Measurements from ENCODE around the gene USP30. TPM values are rescaled to one million over a fixed set of nuclear protein-coding genes. Genes with fewer than 3 reads are reported as not detected.

Gene USP30
- 11.9 and 22.8 TPM in 2 replicates for total RNA-seq

GRCh38 chr12:109052414-109053323 lies at the start of gene USP30:
TSS of gene USP30 (plus strand) at chr12:109052576. CDS start at chr12:109052679, 103 bp downstream.

GRCh38 chr12:109020796-109021380 lies 31.5 kb upstream of the USP30 start, which contains the start of gene SVOP:
TSS of gene SVOP (minus strand) at chr12:109021068. CDS start at chr12:109020868, 200 bp downstream.

GRCh38 chr12:109093022-109093918 lies 40.9 kb downstream of the USP30 start, which contains the start of gene ALKBH2:
TSS of gene ALKBH2 (minus strand) at chr12:109093472. CDS start at chr12:109092786, 686 bp downstream.

GRCh38 chr12:109097435-109098182 lies 45.2 kb downstream of the USP30 start, which contains the start of gene UNG:
TSS of gene UNG (plus strand) at chr12:109097597. CDS start at chr12:109097680, 83 bp downstream.

GRCh38 chr12:109115758-109116610 lies 63.6 kb downstream of the USP30 start, which contains the start of gene ACACB:
TSS of gene ACACB (plus strand) at chr12:109116587. CDS start at chr12:109139406, 22,819 bp downstream.

Other genes with a start within 250 kb of the USP30 start
- gene SSH1, start 195.0 kb upstream of the USP30 start, total RNA-seq = 8.3 and 12.7 TPM in 2 replicates
- not detected in 2 replicates for gene DAO, start 172.5 kb upstream of the USP30 start, total RNA-seq
- not detected in 2 replicates for gene SVOP, start 31.5 kb upstream of the USP30 start, total RNA-seq
- 12.4 and 15.8 TPM in 2 replicates for gene ALKBH2, start 40.9 kb downstream of the USP30 start, total RNA-seq
- gene UNG, start 45.0 kb downstream of the USP30 start, total RNA-seq = 18.7 and 29.2 TPM in 2 replicates
- gene ACACB, start 64.0 kb downstream of the USP30 start, total RNA-seq = 0.86 and 6.0 TPM in 2 replicates